Stimulated activated CD8-positive, alpha-beta memory T cell treated with anti-CD3 and anti-CD28 coated beads, Interleukin-4, amount 100 ng/mL, for 24 hours (primary cell): ENCODE data around the gene PRKAR2A.
"Not testable (repeated sequence)": the region's sequence is repeated elsewhere in the genome, so short reads cannot be mapped to it uniquely, and the experiment has no call there.

ENCODE experiments used
- DNase-seq: peaks from one replicate; pipeline ENCODE4 v3.0.0-alpha.2; 2020; ENCODE audit warnings: low read depth

PRKAR2A gene

DNA sequence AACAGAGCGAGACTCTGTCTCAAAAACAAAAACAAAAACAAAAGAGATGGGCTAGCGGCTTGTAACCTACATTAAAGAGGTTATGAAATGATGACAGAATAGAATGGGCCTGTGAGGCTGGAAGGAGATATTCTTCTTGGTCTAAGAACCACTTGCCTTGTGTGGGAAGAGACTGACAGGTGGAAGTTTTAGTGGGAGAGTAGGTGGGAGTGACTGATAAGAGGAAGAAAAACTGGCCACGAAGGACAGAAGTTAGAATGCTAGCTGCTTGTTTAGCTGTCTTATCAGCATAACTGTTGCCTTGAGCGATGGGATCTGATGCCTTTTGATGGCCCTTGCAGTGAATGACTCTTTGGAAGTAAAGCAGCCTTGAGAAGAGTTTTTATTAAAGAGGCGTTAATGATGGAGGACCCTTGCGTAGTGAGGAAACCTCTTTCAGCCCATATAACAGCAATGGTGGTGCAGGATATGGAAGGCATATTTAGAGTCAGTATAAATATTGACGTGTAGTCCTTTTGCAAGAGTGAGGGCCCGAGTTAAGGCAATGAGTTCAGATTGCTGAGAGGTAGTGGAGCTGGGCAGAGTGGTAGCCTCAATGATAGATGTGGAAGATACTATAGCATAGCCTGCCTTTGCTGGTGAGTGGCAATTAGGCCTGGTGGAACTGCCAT is 122.4 kb downstream of the PRKAR2A start:
- DNase-seq = not testable (repeated sequence)

GRCh38 chr3:48723725-48724124 is 123.9 kb downstream of the PRKAR2A start:
- no peak for DNase-seq

DNA sequence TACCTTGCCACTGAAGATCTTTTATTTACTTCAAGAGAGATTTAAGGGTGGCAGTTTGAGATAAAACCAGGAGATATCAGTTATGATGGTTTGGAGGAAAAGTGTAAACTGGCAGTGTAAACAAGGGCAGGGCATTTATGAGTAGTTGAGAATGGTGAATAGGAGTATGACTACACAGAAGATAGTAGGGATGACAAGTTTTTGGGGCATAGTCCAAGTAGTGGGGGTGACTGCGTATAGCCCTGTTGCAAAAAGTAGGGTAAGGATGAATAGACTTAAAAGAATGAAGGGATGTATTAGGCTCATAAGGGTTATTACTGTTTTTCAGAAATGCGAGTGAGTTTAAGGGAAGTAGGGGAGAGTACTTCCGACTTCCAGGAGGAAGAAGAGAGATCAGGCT is 124.4 kb downstream of the PRKAR2A start:
- DNase-seq = not testable (repeated sequence)

DNA sequence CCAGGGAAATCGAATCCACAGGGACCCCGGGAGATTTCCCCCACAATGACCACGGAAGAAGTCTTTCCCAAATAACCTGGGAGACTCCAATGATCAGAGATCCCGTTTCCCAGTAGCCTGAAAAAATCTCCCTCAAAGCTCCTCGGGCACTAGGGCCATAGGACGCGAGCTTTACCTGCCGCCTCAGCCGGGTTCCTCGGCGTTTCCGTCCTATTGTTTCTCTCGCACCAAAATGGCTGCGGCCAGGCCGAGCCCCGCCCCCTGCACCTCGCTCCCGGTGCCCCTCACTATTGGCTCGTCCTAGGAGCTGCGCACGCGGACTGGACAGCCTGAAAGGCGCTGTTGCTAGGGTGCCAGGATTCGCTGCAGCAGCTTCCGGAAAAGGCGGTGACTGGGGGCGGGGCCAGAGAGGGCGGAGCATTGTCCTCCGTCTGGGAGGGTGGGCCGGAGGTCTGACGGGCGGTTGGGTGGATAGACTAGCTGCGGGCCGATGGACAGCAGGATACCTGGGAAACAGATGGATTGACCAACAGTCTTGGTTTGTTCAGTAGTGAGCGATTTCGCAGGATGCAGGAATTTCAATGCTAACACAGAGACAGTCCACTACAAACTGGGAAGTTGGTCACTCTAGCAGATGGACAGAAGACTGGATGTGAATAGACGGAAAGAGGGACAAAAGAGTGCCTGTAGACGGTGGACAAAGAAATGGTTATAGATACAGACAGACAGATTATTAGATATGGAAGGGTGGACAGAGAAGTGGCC is 130.5 kb downstream of the PRKAR2A start, which contains the start of gene IP6K2:
IP6K2 (minus strand) TSS at position 240 of the 765 bp plus-strand sequence. CDS start 21,930 bp downstream, outside the sequence.
- peak; percentile 99 for DNase-seq

- DNase-seq = no peak
These were observed 131.1 kb downstream of the PRKAR2A start for GRCh38 chr3:48716508-48716981.

GRCh38 chr3:48715174-48715800 is 132.4 kb downstream of the PRKAR2A start:
- no peak for DNase-seq

- no peak for DNase-seq
These were observed 135.9 kb downstream of the PRKAR2A start for GRCh38 chr3:48711727-48712126.

DNA sequence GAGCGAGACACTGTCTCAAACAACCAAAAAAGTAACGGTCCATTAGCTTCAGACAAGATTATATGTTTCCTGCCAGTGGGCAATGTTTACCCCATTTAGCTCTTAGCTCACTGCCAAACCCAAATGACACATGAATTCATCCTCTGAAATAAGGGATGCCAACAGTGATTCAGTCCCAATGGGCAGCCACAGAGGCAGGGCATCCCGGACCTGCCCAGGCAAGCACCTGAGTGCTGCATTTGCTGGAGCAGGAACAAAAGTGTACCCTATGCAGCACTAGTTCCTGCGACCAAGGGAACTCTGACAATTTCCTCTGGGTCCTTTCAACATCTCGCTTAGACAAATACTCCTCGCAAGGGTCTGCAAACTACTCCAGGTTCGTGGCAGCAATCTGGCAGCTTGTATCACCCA is 138.6 kb downstream of the PRKAR2A start:
- DNase-seq = no peak

DNA sequence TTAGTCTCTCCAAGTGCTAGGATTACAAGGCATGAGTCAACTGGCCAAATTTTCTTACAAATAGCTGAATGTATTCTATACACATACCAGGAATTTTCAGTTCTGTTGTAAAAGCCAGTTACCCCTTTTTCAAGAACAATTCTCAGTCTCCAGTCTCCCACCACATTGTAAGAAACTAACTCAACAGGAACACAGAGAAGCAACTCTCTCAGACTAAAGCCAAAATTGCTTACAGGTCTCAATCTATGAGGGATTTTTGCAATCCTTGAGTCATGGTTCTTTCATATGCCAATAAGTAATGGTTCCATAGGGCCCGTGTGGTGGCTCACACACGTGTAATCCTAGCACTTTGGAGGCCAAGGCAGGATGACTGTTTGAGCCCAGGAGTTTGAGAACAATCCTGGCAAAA is 139.2 kb downstream of the PRKAR2A start:
- DNase-seq = no peak

DNA sequence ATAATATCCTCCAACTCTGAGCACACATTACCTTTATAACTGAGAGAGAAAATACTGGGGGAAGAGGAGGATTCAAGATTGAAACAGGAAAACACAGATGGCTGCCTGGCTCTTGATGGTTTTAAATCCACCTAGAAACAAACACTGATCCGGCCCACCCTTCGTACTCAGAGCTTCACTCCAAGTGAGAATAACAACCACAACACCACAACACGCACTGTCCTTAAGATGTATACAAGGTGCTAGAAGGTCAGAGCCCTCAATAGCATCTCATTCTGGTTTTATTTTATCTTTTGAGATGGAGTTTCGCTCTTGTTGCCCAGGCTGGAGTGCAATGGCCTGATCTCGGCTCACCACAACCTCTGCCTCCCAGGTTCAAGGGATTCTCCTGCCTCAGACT is 140.5 kb downstream of the PRKAR2A start:
- no peak for DNase-seq

GRCh38 chr3:48702320-48702920 is 145.3 kb downstream of the PRKAR2A start:
- DNase-seq = no peak

GRCh38 chr3:48700731-48701405 is 146.8 kb downstream of the PRKAR2A start:
- no peak for DNase-seq

DNA sequence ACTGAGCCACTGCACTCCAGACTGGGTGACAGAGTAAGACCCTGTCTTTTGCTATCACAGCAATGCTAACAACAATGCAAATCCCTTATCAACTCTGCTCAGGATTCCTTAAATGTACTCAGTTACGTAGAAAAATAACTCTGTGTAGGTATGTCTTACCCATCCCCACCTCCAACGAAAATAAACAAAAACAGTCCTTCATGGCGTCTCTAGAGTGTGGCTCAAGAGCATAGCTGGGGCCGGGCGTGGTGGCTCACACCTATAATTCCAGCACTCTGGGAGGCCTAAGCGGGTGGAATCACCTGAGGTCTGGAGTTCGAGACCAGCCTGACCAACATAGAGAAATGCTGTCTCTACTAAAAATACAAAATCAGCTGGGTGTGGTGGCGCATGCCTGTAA is 148.8 kb downstream of the PRKAR2A start:
- no peak for DNase-seq

GRCh38 chr3:48697952-48698351 is 149.7 kb downstream of the PRKAR2A start:
- no peak for DNase-seq

DNA sequence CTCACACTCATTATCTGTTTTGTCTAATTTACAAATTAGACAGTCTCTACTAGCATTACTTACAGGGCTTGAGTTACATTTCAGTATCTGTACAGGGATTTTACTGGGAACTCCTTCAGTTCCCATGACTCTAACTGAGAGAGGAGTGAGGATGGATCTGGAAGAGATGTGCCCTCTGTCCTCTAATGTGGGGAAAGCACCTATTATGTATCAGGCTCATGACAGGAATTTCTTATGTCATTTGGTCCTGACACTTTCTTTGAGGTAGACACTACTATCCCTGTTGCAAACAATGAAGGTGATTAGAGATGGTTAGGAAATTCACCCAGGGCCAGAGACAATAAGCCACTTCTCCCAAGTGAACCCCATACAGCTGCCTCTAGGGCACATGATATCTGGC is 151.1 kb downstream of the PRKAR2A start:
- no peak for DNase-seq
